HEK293 (cell line): ENCODE measurements around the gene ANKRD28.

Source experiments
- CTCF ChIA-PET: fragments of 350-600 bp; formaldehyde crosslinking; extraction: SDS; loops from one replicate; lab custom pipeline; 2021; ENCODE audit warnings: antibody characterized with exemption; lab: Yijun Ruan, JAX
- POLR2A ChIA-PET: fragments of 300-600 bp; formaldehyde crosslinking; extraction: SDS; loops from one replicate; lab custom pipeline; 2020; ENCODE audit warnings: antibody characterized with exemption, inconsistent platforms; lab: Yijun Ruan, JAX
- H3K27ac ChIP-seq: fragments of 200-500 bp; sonication (Bioruptor generic); 2 replicates; pipeline ENCODE4 v1.5.1; 2014; ENCODE audit warnings: low read depth, low read length, control low read depth, inconsistent platforms; ENCODE audit errors: extremely low read depth
- H3K36me3 ChIP-seq, 2 experiments: fragments of 200-500 bp in 1 of 2; sonication (Bioruptor generic) in 1 of 2; 1 replicate in 1 of 2; 2 replicates in 1 of 2; pipeline ENCODE4 v1.5.1; 2014 to 2017; ENCODE audit warnings: inconsistent platforms in 2 of 2, low read length in 2 of 2; ENCODE audit not compliant: control insufficient read depth in 2 of 2, insufficient read depth in 1 of 2
- H3K4me1 ChIP-seq: fragments of 200-500 bp; sonication (Bioruptor generic); 2 replicates; pipeline ENCODE4 v1.5.1; 2014; ENCODE audit warnings: mild to moderate bottlenecking, low read length, inconsistent platforms; ENCODE audit not compliant: control insufficient read depth, insufficient read depth
- H3K4me3 ChIP-seq: 2 replicates; pipeline ENCODE4 v1.5.1; 2011; ENCODE audit warnings: low read depth, mild to moderate bottlenecking, control low read depth, low read length, moderate library complexity
- H3K9me3 ChIP-seq: fragments of 200-500 bp; sonication (Bioruptor generic); 2 replicates; pipeline ENCODE4 v1.5.1; 2014; ENCODE audit warnings: low read depth, low read length, inconsistent platforms; ENCODE audit not compliant: control insufficient read depth, insufficient read depth
- KLF17 ChIP-seq: fragments of 450-650 bp; formaldehyde crosslinking; IDR thresholded peaks from 2 replicates; pipeline ENCODE4 v1.5.1; 2016; ENCODE audit warnings: missing biosample characterization, missing genetic modification characterization
- MZF1 ChIP-seq: fragments of 450-650 bp; formaldehyde crosslinking; IDR thresholded peaks from 2 replicates; pipeline ENCODE4 v1.5.1; 2017; ENCODE audit warnings: missing biosample characterization, missing genetic modification characterization, borderline replicate concordance
- PRDM6 ChIP-seq: fragments of 450-650 bp; formaldehyde crosslinking; IDR thresholded peaks from 2 replicates; pipeline ENCODE4 v1.5.1; 2017; ENCODE audit warnings: missing biosample characterization, missing genetic modification characterization
- RBAK ChIP-seq: fragments of 450-650 bp; formaldehyde crosslinking; IDR thresholded peaks from 2 replicates; pipeline ENCODE4 v1.5.1; 2016; ENCODE audit warnings: missing biosample characterization, missing genetic modification characterization
- REPIN1 ChIP-seq: fragments of 450-650 bp; formaldehyde crosslinking; IDR thresholded peaks from 2 replicates; pipeline ENCODE4 v1.5.1; 2017; ENCODE audit warnings: missing biosample characterization, missing genetic modification characterization, low read depth
- SALL2 ChIP-seq: fragments of 450-650 bp; formaldehyde crosslinking; IDR thresholded peaks from 2 replicates; pipeline ENCODE4 v1.5.0; 2017; ENCODE audit warnings: missing biosample characterization, mild to moderate bottlenecking, missing genetic modification characterization, borderline replicate concordance
- SCRT2 ChIP-seq: fragments of 450-650 bp; formaldehyde crosslinking; IDR thresholded peaks from 2 replicates; pipeline ENCODE4 v1.5.1; 2016; ENCODE audit warnings: missing biosample characterization, missing genetic modification characterization
- SP3 ChIP-seq: fragments of 450-650 bp; formaldehyde crosslinking; IDR thresholded peaks from 2 replicates; pipeline ENCODE4 v1.5.1; 2016; ENCODE audit warnings: missing biosample characterization, missing genetic modification characterization
- ZBTB44 ChIP-seq: fragments of 450-650 bp; IDR thresholded peaks from 2 replicates; pipeline ENCODE4 v1.5.1; 2018; ENCODE audit warnings: missing biosample characterization, mild to moderate bottlenecking, missing genetic modification characterization
- ZFP41 ChIP-seq: fragments of 450-650 bp; formaldehyde crosslinking; IDR thresholded peaks from 2 replicates; pipeline ENCODE4 v1.5.1; 2016; ENCODE audit warnings: missing biosample characterization, missing genetic modification characterization, borderline replicate concordance
- ZNF239 ChIP-seq: fragments of 450-650 bp; formaldehyde crosslinking; IDR thresholded peaks from 2 replicates; pipeline ENCODE4 v1.5.1; 2016; ENCODE audit warnings: missing biosample characterization, missing genetic modification characterization
- ZNF248 ChIP-seq: fragments of 450-650 bp; formaldehyde crosslinking; IDR thresholded peaks from 2 replicates; pipeline ENCODE4 v1.5.1; 2017; ENCODE audit warnings: missing biosample characterization, missing genetic modification characterization
- ZNF354C ChIP-seq: fragments of 450-650 bp; formaldehyde crosslinking; IDR thresholded peaks from 2 replicates; pipeline ENCODE4 v1.5.1; 2016; ENCODE audit warnings: missing biosample characterization, missing genetic modification characterization, low read depth, borderline replicate concordance
- ZNF433 ChIP-seq: fragments of 450-650 bp; formaldehyde crosslinking; IDR thresholded peaks from 2 replicates; pipeline ENCODE4 v1.5.1; 2016; ENCODE audit warnings: missing biosample characterization, missing genetic modification characterization, low read depth
- ZNF530 ChIP-seq: fragments of 450-650 bp; formaldehyde crosslinking; IDR thresholded peaks from 2 replicates; pipeline ENCODE4 v1.5.1; 2016; ENCODE audit warnings: low read depth, missing biosample characterization, missing genetic modification characterization
- ZNF548 ChIP-seq: fragments of 450-650 bp; formaldehyde crosslinking; IDR thresholded peaks from 2 replicates; pipeline ENCODE4 v1.5.1; 2016; ENCODE audit warnings: missing biosample characterization, missing genetic modification characterization
- ZNF558 ChIP-seq: fragments of 450-650 bp; formaldehyde crosslinking; IDR thresholded peaks from 2 replicates; pipeline ENCODE4 v1.5.1; 2016; ENCODE audit warnings: missing biosample characterization, missing genetic modification characterization
- ZNF639 ChIP-seq: fragments of 450-650 bp; formaldehyde crosslinking; IDR thresholded peaks from 2 replicates; pipeline ENCODE4 v1.5.1; 2016; ENCODE audit warnings: missing biosample characterization, missing genetic modification characterization
- ZNF664 ChIP-seq: fragments of 450-650 bp; formaldehyde crosslinking; IDR thresholded peaks from 2 replicates; pipeline ENCODE4 v1.5.1; 2016; ENCODE audit warnings: missing biosample characterization, missing genetic modification characterization
- ZNF670 ChIP-seq: fragments of 450-650 bp; formaldehyde crosslinking; IDR thresholded peaks from 2 replicates; pipeline ENCODE4 v1.5.1; 2016; ENCODE audit warnings: missing biosample characterization, missing genetic modification characterization, low read depth
- ZNF830 ChIP-seq: fragments of 450-650 bp; IDR thresholded peaks from 2 replicates; pipeline ENCODE4 v1.5.0; 2018; ENCODE audit warnings: missing biosample characterization, missing genetic modification characterization, low read depth, mild to moderate bottlenecking, moderate library complexity
- TF ChIP-seq, protein P1 (sequence below): fragments of 450-650 bp; formaldehyde crosslinking; IDR thresholded peaks from 2 replicates; pipeline ENCODE4 v1.5.1; 2016; ENCODE audit warnings: missing biosample characterization, missing genetic modification characterization, borderline replicate concordance

ANKRD28 gene

DNA sequence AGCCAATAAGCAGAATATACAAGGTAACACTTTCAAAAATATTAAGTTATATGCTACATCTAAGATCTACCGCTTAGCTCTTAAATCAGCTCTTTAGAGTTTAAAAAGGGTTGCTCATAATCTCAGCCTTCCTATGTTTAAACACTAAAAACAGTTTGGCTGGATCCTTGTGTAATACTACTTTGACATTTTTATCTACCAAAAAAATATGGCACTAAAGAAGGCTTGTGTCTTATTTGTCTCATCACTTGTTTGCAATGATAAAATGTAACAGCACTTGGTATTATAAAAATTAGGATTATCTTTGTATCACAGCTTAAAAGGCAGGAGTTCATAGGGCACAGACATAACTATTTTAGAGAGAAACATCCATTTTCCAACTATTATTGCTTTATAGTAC is 9.8 kb downstream of the ANKRD28 start (continued):
- TF ChIP-seq ZBTB44 (tag by site-specific recombination) (no peak), ZNF433 (tag by site-specific recombination) (no peak), MZF1 (tag by site-specific recombination) (no peak), RBAK (tag by site-specific recombination) (no peak)

DNA sequence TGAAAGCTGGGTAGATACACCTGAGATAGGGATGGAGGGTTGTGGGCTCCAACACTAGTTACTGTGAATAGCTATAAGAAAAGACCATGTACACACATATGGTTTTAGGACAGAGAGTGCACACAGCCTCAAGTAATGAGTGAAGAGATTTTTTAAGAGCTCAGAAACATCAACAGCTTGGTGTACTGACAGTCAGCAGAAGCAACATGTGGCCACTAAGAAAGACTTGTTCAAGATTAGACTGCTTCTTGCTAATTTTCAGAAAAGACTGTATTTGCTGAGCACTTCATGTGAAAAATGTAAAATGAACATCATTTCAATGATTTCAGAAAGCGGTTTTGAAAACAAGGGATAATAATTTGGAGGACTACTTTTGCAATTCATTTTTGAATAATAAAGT is 10.3 kb downstream of the ANKRD28 start:
- Histone ChIP-seq H3K4me3 (no peak overlapping the region), H3K9me3 (no peaks in the 10 kb centered on the region), H3K27ac (no peak overlapping the region), H3K4me1 (peaks cover 2% of the 10 kb centered on the region; the same call in 1 of the 2 replicates), H3K36me3 (peaks cover 6 to 7% of the 10 kb centered on the region in 2 experiments)
- POLR2A ChIA-PET = no interaction called here
- CTCF ChIA-PET = no interaction called here
- TF ChIP-seq SALL2 (tag by site-specific recombination) (no peak), SCRT2 (tag by site-specific recombination) (peak; percentile 89), SP3 (no peak), ZNF830 (tag by site-specific recombination) (no peak), ZNF558 (tag by site-specific recombination) (no peak)

DNA sequence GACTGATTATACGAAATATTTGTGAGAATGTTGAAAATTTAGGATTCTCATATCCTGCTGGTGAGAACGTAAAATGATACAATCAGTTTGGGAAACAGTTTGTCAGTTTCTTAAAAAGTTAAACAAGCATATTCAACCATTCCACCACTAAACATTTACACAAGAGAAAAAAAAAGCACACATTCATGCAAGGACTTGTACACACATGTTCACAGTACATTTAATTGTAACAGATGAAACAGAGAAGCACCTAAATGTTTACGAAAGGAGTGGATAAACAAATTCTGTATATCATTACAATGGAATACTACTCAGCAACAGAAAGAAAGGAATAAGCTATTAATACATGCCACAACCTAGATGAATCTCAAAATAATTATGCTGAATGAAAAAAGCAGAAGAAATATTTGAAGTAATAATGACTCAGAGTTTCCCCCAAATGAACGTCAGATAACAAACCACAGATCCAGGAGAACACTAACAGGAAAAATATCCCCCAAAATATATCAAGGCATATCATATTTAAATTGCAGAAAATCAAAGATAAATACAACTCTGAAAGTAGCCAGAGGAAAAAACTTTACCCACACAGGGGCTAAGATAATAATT is 14.3 kb downstream of the ANKRD28 start:
- Histone ChIP-seq H3K4me3 (no peak overlapping the region), H3K36me3 (no peaks in the 10 kb centered on the region), H3K9me3 (no peaks in the 10 kb centered on the region), H3K27ac (no peak overlapping the region), H3K4me1 (peaks cover 3% of the 10 kb centered on the region; the same call in 1 of the 2 replicates)
- CTCF ChIA-PET = interaction anchor here (0.6 to 0.7 kb wide), 2 partner anchors 14 to 81 kb away, joined by 3 to 5 read pairs; partner anchors contain the start of gene ANKRD28
- no peak for TF ChIP-seq ZFP41 (tag by site-specific recombination)
- 0 out of 2 replicates have a peak, but pooled peaks have one; percentile 23 for TF ChIP-seq ZNF664 (tag by site-specific recombination)
- POLR2A ChIA-PET = no interaction called here

DNA sequence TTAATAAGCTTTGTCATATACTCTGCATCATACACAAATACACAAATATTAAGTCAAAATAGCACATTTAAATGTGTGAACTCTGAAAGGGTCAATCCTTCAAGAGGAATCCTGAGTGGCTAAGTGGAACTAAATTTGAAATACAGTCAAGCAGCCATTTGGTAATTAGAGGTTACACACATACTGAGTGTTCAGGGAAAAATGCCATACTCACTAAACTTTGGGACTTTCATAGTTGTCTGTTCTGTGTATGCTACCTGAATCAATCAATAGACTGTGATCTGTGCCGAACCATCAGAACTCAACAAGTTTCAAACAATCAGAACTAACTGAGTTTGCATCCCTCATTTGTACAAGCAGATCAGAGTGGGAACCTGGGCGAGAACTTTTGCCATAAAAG is 15.3 kb downstream of the ANKRD28 start:
- Histone ChIP-seq H3K9me3 (no peaks in the 10 kb centered on the region), H3K36me3 (no peaks in the 10 kb centered on the region), H3K4me1 (peaks cover 3% of the 10 kb centered on the region; the same call in 1 of the 2 replicates), H3K4me3 (no peak overlapping the region), H3K27ac (no peak overlapping the region)
- CTCF ChIA-PET = no interaction called here
- POLR2A ChIA-PET = no interaction called here
- no peak for TF ChIP-seq PRDM6 (tag by site-specific recombination)
- TF ChIP-seq ZNF248 = no peak
- TF ChIP-seq, protein P1, sequence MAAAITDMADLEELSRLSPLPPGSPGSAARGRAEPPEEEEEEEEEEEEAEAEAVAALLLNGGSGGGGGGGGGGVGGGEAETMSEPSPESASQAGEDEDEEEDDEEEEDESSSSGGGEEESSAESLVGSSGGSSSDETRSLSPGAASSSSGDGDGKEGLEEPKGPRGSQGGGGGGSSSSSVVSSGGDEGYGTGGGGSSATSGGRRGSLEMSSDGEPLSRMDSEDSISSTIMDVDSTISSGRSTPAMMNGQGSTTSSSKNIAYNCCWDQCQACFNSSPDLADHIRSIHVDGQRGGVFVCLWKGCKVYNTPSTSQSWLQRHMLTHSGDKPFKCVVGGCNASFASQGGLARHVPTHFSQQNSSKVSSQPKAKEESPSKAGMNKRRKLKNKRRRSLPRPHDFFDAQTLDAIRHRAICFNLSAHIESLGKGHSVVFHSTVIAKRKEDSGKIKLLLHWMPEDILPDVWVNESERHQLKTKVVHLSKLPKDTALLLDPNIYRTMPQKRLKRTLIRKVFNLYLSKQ (tag by site-specific recombination) = no peak
- TF ChIP-seq ZNF530 (tag by site-specific recombination) = no peak
- no peak for TF ChIP-seq ZNF639
- TF ChIP-seq ZNF239 (tag by site-specific recombination) = no peak
- no peak for TF ChIP-seq ZNF548 (tag by site-specific recombination)
- no peak for TF ChIP-seq ZNF354C (tag by site-specific recombination)
- no peak for TF ChIP-seq ZNF670
- TF ChIP-seq KLF17 (tag by site-specific recombination) = no peak
- TF ChIP-seq ZNF664 (tag by site-specific recombination) = no peak
- TF ChIP-seq REPIN1 (tag by site-specific recombination) = no peak
